SK-N-SH treated with all-trans-retinoic acid at 6 μM for 48 hours (cell line): ENCODE data around the gene TRABD.

Experiments
- ATAC-seq: fragments of 200-7000 bp; cut with Tn5 transposase; 3 replicates; pipeline ENCODE4 v1.9.1; 2020; ENCODE audit warnings: mild to moderate bottlenecking, moderate library complexity
- ARNTL ChIP-seq: fragments of 450-650 bp; formaldehyde crosslinking; IDR thresholded peaks from 2 replicates; pipeline ENCODE4 v1.5.0; 2020; ENCODE audit warnings: low read depth, mild to moderate bottlenecking, moderate library complexity, borderline replicate concordance
- BACH2 ChIP-seq: fragments of 250-450 bp; sonication (Bioruptor Pico); IDR thresholded peaks from 2 replicates; pipeline ENCODE4 v1.9.0; 2021; ENCODE audit warnings: mild to moderate bottlenecking, borderline replicate concordance
- CSDC2 ChIP-seq: fragments of 250-450 bp; sonication (Bioruptor Pico); IDR thresholded peaks from 2 replicates; pipeline ENCODE4 v1.5.0; 2020; ENCODE audit warnings: mild to moderate bottlenecking, moderate library complexity
- ESRRG ChIP-seq: fragments of 250-450 bp; sonication (Bioruptor Pico); IDR thresholded peaks from 2 replicates; pipeline ENCODE4 v1.6.1; 2021; ENCODE audit warnings: mild to moderate bottlenecking
- GLIS3 ChIP-seq: fragments of 250-450 bp; sonication (Bioruptor Pico); IDR thresholded peaks from 2 replicates; pipeline ENCODE4 v1.5.0; 2020; ENCODE audit warnings: mild to moderate bottlenecking, moderate library complexity
- ISL1 ChIP-seq: fragments of 250-450 bp; sonication (Bioruptor Pico); IDR thresholded peaks from 2 replicates; pipeline ENCODE4 v2.1.2; 2022; ENCODE audit warnings: mild to moderate bottlenecking, moderate library complexity
- OSR1 ChIP-seq: fragments of 250-450 bp; sonication (Bioruptor Pico); IDR thresholded peaks from 2 replicates; pipeline ENCODE4 v1.8.0; 2022; ENCODE audit warnings: moderate library complexity, mild to moderate bottlenecking, inconsistent platforms
- PPARA ChIP-seq: fragments of 250-450 bp; sonication (Bioruptor Pico); IDR thresholded peaks from 2 replicates; pipeline ENCODE4 v1.5.0; 2020; ENCODE audit warnings: mild to moderate bottlenecking, borderline replicate concordance
- RARB ChIP-seq: fragments of 250-450 bp; sonication (Bioruptor Pico); IDR thresholded peaks from 2 replicates; pipeline ENCODE4 v1.8.0; 2021; ENCODE audit warnings: mild to moderate bottlenecking, moderate library complexity
- SNAI2 ChIP-seq: fragments of 250-450 bp; sonication (Bioruptor Pico); IDR thresholded peaks from 2 replicates; pipeline ENCODE4 v1.5.0; 2020; ENCODE audit warnings: mild to moderate bottlenecking, moderate library complexity
- TCF4 ChIP-seq: fragments of 250-450 bp; sonication (Bioruptor Pico); IDR thresholded peaks from 2 replicates; pipeline ENCODE4 v1.8.0; 2021; ENCODE audit warnings: mild to moderate bottlenecking, moderate library complexity, borderline replicate concordance
- TOX ChIP-seq: fragments of 250-450 bp; sonication (Bioruptor Pico); IDR thresholded peaks from 2 replicates; pipeline ENCODE4 v1.8.0; 2021; ENCODE audit warnings: mild to moderate bottlenecking, moderate library complexity, borderline replicate concordance
- ZFP3 ChIP-seq: fragments of 250-450 bp; sonication (Bioruptor Pico); IDR thresholded peaks from 2 replicates; pipeline ENCODE4 v1.5.0; 2020; ENCODE audit warnings: mild to moderate bottlenecking, moderate library complexity
- ZNF565 ChIP-seq: fragments of 450-650 bp; formaldehyde crosslinking; conservative IDR thresholded peaks from 2 replicates; pipeline ENCODE4 v1.5.0; 2020; ENCODE audit warnings: low read depth, mild to moderate bottlenecking, moderate library complexity
- ZNF70 ChIP-seq: fragments of 450-650 bp; formaldehyde crosslinking; IDR thresholded peaks from 2 replicates; pipeline ENCODE4 v1.5.0; 2020; ENCODE audit warnings: mild to moderate bottlenecking, moderate library complexity
- ZNF8 ChIP-seq: fragments of 450-650 bp; formaldehyde crosslinking; IDR thresholded peaks from 2 replicates; pipeline ENCODE4 v1.5.0; 2020; ENCODE audit warnings: mild to moderate bottlenecking, moderate library complexity
- TF ChIP-seq, protein P1 (sequence below): fragments of 250-450 bp; sonication (Bioruptor Pico); IDR thresholded peaks from 2 replicates; pipeline ENCODE4 v1.8.0; 2020; ENCODE audit warnings: mild to moderate bottlenecking, moderate library complexity, borderline replicate concordance
- TF ChIP-seq, protein P2 (sequence below): fragments of 250-450 bp; sonication (Bioruptor Pico); IDR thresholded peaks from 2 replicates; pipeline ENCODE4 v1.5.1; 2020; ENCODE audit warnings: low read depth, mild to moderate bottlenecking, moderate library complexity
- TF ChIP-seq, protein P3 (sequence below): fragments of 250-450 bp; sonication (Bioruptor Pico); IDR thresholded peaks from 2 replicates; pipeline ENCODE4 v1.5.0; 2020; ENCODE audit warnings: mild to moderate bottlenecking, moderate library complexity

TRABD gene

DNA sequence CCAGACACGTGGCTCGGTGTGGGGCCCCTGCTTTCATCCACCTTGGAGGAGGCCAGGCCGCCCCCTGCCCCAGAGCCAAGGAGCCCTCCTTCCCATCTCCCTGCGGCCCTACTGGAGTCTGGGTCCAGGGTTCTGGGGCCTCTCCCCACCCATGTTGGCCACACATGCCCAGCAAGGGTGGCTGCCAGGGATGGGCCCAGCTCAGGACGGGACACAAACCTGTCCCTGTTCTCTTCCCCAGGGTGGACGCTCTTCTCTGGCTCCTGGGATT is 10.6 kb upstream of the TRABD start:
- TF ChIP-seq ESRRG (CRISPR knock-in tag) (no peak), OSR1 (CRISPR knock-in tag) (no peak), SNAI2 (CRISPR knock-in tag) (no peak), ZFP3 (CRISPR knock-in tag) (no peak), TOX (no peak)
- TF ChIP-seq, protein P1, sequence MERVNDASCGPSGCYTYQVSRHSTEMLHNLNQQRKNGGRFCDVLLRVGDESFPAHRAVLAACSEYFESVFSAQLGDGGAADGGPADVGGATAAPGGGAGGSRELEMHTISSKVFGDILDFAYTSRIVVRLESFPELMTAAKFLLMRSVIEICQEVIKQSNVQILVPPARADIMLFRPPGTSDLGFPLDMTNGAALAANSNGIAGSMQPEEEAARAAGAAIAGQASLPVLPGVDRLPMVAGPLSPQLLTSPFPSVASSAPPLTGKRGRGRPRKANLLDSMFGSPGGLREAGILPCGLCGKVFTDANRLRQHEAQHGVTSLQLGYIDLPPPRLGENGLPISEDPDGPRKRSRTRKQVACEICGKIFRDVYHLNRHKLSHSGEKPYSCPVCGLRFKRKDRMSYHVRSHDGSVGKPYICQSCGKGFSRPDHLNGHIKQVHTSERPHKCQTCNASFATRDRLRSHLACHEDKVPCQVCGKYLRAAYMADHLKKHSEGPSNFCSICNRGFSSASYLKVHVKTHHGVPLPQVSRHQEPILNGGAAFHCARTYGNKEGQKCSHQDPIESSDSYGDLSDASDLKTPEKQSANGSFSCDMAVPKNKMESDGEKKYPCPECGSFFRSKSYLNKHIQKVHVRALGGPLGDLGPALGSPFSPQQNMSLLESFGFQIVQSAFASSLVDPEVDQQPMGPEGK (CRISPR knock-in tag), result no peak
- TF ChIP-seq, all 23 proteins: peak for 0
- ATAC-seq, result no peak

DNA sequence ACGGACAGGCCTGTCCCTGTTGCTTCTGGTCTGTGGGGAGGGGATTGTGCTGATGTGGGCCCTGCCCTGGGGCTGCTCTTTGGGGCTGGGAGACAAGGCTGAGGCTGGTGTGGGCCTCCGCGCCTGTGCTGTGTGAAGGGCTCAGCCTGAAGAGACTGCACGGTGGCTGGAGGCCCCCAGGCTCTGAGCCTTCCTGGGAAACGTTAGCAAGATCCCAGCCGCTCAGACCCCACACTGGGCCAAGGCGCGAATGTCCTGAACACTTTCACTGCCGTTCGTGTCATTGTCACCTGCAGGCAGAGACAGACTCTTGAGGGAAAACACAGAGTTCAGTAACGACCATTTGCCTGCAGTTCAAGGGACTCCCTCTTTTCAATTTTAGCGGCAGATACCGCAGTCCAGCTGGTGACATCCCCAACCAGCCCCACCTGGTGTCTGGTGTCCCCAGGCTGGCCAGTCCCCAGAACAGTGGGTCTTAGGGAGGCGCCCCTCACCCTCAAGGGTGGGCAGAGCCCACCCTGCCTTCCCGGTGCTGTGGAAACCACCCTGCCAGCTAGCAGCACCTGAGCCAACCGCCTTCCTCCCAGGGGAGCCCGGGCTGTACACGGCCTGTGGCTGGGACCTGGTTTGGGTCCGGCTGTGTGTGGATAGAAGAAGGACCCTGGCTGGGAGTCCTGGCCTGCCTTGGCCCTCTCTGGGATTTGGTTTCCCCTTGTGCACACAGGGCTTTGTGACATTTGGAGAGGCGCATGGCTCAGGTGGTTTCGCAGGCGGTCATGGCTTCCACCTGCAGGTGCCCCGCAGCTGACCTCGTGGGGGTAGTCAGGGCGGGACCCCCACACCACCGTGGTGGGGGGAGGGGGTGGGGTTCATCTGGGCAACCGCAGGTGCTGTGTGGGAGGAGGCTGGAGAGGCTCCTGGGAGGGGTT is 9.5 kb upstream of the TRABD start:
- no peak for TF ChIP-seq ZNF565 (CRISPR knock-in tag)
- ATAC-seq, result no peak

DNA sequence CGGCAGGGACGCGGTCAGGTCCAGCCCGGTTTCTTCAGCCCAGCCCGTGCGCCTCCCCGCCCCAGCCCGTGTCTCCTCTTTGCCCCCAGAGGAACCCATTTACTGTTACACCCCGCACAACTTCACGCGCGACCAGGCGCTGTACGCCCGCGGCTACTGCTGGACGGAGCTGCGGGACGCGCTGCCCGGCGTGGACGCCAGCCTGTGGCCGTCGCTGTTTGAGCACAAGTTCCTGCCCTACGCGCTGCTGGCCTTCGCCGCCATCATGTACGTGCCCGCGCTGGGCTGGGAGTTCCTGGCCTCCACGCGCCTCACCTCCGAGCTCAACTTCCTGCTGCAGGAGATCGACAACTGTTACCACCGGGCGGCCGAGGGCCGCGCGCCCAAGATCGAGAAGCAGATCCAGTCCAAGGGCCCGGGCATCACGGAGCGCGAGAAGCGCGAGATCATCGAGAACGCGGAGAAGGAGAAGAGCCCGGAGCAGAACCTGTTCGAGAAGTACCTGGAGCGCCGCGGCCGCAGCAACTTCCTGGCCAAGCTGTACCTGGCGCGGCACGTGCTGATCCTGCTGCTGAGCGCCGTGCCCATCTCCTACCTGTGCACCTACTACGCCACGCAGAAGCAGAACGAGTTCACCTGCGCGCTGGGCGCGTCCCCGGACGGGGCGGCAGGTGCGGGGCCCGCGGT is 8.7 kb upstream of the TRABD start:
- TF ChIP-seq ISL1 (CRISPR knock-in tag) (no peak), PPARA (CRISPR knock-in tag) (no peak), SNAI2 (CRISPR knock-in tag) (no peak), TOX (no peak), ZNF8 (no peak), GLIS3 (no peak), BACH2 (CRISPR knock-in tag) (no peak), TCF4 (CRISPR knock-in tag) (no peak), ZNF70 (no peak), RARB (CRISPR knock-in tag) (no peak), ARNTL (no peak), OSR1 (CRISPR knock-in tag) (no peak), CSDC2 (CRISPR knock-in tag) (no peak), ZNF565 (CRISPR knock-in tag) (no peak)
- TF ChIP-seq, protein P2, sequence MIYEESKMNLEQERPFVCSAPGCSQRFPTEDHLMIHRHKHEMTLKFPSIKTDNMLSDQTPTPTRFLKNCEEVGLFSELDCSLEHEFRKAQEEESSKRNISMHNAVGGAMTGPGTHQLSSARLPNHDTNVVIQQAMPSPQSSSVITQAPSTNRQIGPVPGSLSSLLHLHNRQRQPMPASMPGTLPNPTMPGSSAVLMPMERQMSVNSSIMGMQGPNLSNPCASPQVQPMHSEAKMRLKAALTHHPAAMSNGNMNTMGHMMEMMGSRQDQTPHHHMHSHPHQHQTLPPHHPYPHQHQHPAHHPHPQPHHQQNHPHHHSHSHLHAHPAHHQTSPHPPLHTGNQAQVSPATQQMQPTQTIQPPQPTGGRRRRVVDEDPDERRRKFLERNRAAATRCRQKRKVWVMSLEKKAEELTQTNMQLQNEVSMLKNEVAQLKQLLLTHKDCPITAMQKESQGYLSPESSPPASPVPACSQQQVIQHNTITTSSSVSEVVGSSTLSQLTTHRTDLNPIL (CRISPR knock-in tag), result no peak
- TF ChIP-seq, protein P3, sequence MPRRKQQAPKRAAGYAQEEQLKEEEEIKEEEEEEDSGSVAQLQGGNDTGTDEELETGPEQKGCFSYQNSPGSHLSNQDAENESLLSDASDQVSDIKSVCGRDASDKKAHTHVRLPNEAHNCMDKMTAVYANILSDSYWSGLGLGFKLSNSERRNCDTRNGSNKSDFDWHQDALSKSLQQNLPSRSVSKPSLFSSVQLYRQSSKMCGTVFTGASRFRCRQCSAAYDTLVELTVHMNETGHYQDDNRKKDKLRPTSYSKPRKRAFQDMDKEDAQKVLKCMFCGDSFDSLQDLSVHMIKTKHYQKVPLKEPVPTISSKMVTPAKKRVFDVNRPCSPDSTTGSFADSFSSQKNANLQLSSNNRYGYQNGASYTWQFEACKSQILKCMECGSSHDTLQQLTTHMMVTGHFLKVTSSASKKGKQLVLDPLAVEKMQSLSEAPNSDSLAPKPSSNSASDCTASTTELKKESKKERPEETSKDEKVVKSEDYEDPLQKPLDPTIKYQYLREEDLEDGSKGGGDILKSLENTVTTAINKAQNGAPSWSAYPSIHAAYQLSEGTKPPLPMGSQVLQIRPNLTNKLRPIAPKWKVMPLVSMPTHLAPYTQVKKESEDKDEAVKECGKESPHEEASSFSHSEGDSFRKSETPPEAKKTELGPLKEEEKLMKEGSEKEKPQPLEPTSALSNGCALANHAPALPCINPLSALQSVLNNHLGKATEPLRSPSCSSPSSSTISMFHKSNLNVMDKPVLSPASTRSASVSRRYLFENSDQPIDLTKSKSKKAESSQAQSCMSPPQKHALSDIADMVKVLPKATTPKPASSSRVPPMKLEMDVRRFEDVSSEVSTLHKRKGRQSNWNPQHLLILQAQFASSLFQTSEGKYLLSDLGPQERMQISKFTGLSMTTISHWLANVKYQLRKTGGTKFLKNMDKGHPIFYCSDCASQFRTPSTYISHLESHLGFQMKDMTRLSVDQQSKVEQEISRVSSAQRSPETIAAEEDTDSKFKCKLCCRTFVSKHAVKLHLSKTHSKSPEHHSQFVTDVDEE (CRISPR knock-in tag), result no peak
- ATAC-seq, result no peak

DNA sequence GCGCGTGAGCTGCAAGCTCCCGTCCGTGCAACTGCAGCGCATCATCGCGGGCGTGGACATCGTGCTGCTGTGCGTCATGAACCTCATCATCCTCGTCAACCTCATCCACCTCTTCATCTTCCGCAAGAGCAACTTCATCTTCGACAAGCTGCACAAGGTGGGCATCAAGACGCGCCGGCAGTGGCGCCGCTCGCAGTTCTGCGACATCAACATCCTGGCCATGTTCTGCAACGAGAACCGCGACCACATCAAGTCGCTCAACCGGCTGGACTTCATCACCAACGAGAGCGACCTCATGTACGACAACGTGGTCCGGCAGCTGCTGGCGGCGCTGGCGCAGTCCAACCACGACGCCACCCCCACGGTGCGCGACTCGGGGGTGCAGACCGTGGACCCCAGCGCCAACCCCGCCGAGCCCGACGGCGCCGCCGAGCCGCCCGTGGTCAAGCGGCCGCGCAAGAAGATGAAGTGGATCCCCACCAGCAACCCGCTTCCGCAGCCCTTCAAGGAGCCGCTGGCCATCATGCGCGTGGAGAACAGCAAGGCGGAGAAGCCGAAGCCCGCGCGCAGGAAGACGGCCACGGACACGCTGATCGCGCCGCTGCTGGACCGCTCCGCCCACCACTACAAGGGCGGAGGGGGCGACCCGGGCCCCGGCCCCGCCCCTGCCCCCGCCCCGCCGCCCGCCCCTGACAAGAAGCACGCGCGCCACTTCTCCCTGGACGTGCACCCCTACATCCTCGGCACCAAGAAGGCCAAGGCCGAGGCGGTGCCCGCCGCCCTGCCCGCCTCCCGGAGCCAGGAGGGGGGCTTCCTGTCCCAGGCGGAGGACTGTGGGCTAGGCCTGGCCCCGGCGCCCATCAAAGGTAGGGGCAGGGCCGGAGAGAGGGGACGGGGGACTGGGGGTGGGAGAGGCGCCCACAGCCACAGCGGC is 7.9 kb upstream of the TRABD start:
- TF ChIP-seq CSDC2 (CRISPR knock-in tag) (no peak), ZFP3 (CRISPR knock-in tag) (no peak), ZNF565 (CRISPR knock-in tag) (no peak), OSR1 (CRISPR knock-in tag) (no peak)
- no peak for ATAC-seq
